ENCODE measurements around the gene SLC17A9. TPM values are rescaled to one million over a fixed set of nuclear protein-coding genes. Genes with fewer than 3 reads are reported as not detected.

Gene SLC17A9
- total and polyA plus RNA-seq, 12 donors: 0.17 to 69.1 (median 2.9) TPM

DNA sequence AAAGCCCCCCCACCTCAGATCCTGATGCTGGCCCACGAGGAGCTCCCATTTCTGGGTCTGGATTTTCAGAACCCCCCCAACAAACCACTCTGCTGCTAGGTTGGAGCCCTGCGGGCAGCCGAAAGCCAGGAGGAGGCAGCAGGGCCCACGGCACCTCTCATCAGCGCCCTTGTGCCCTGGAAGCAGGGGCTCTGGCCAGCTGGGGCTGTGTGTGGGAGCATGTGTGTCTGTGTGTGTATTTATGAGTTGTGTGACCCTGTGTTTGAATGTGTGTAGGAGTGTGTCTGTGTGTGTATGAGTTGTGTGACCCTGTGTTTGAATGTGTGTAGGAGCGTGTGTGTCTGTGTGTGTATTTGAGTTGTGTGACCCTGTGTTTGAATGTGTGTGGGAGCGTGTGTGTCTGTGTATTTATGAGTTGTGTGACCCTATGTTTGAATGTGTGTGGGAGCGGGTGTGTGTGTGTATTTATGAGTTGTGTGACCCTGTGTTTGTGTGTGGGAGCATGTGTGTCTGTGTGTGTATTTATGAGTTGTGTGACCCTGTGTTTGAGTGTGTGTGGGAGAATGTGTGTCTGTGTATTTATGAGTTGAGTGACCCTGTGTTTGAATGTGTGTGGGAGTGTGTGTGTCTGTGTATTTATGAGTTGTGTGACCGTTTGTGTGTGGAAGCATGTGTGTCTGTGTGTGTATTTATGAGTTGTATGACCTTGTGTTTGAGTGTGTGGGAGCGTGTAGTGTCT lies 18.9 kb downstream of the SLC17A9 start:
- Histone ChIP-seq H3K4me1 (replicated peaks in 1 of 2) (peaks cover 0 to 8% of the 10 kb centered on the region in 2 donors), H3K36me3 (replicated peaks in 1 of 2) (no peaks in the 10 kb centered on the region), H3K9me3 (replicated peaks in 1 of 3) (no peaks in the 10 kb centered on the region), H3K27me3 (peaks cover 32% of the 10 kb centered on the region), H3K27ac (no peak overlapping the region), H3K4me3 (no peak overlapping the region)
- intact Hi-C loops (cut with DNase I): loop anchor here in 1 of 2 donors (2.0 kb wide), 1 partner anchor 37 kb away; no protein-coding TSS in a partner anchor
- 66 to 75% (median 71%) methylated on average over 9 to 10 of the region's 10 CpGs for WGBS, 4 donors
- DNase-seq: no peak
- TF ChIP-seq POLR2A (IDR thresholded peaks at IDR 0.05): no peak
- TF ChIP-seq, protein P1, sequence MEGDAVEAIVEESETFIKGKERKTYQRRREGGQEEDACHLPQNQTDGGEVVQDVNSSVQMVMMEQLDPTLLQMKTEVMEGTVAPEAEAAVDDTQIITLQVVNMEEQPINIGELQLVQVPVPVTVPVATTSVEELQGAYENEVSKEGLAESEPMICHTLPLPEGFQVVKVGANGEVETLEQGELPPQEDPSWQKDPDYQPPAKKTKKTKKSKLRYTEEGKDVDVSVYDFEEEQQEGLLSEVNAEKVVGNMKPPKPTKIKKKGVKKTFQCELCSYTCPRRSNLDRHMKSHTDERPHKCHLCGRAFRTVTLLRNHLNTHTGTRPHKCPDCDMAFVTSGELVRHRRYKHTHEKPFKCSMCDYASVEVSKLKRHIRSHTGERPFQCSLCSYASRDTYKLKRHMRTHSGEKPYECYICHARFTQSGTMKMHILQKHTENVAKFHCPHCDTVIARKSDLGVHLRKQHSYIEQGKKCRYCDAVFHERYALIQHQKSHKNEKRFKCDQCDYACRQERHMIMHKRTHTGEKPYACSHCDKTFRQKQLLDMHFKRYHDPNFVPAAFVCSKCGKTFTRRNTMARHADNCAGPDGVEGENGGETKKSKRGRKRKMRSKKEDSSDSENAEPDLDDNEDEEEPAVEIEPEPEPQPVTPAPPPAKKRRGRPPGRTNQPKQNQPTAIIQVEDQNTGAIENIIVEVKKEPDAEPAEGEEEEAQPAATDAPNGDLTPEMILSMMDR (IDR thresholded peaks at IDR 0.05): no peak

DNA sequence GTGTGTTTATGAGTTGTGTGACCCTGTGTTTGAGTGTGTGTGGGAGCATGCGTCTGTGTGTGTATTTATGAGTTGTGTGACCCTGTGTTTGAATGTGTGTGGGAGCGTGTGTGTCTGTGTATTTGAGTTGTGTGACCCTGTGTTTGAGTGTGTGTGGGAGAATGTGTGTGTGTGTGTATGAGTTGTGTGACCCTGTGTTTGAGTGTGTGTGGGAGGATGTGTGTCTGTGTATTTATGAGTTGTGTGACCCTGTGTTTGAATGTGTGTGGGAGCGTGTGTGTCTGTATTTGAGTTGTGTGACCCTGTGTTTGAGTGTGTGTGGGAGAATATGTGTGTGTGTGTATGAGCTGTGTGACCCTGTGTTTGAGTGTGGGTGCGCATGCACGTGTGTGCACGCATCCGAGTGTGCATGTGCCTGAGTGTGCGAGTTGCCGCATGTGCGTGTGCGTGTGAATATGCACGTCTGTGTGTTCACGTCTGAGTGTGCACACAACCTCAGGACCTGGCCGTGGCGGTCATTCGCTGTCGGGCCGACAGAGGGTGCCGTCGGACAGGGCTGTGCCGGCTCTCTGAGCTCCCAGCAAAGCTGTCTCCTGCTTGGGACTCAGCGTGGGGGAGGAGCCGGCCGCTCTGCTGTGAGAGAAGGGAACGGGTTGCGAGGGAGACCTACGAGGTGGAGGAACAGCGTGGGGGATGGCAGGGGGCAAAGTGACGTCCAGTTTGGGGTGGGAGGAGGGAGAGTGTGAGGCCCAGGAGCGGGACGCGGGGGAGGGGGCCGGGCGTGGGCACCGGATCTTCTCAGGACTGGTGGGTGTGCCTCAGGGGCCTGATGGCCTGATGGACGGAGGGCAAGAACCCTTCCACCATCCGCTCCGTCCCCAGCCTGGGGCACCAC lies 19.7 kb downstream of the SLC17A9 start:
- Histone ChIP-seq H3K27ac (no peak overlapping the region), H3K4me3 (peak overlapping the region in 1 of 4 donors; percentile 26), H3K36me3 (replicated peaks in 1 of 2) (no peaks in the 10 kb centered on the region), H3K4me1 (replicated peaks in 1 of 2) (peaks cover 0 to 8% of the 10 kb centered on the region in 2 donors), H3K9me3 (replicated peaks in 1 of 3) (no peaks in the 10 kb centered on the region), H3K27me3 (peaks cover 38% of the 10 kb centered on the region)
- 3 to 13% (median 4%) methylated on average over 14 to 38 of the region's 38 CpGs for WGBS, 4 donors
- intact Hi-C loops (cut with DNase I): loop anchor here in 1 of 2 donors (2.0 kb wide), 1 partner anchor 37 kb away; no protein-coding TSS in a partner anchor
- TF ChIP-seq, protein P1 (IDR thresholded peaks at IDR 0.05): peak; percentile 73 to 95 (median 90)
- no peak for TF ChIP-seq POLR2A (IDR thresholded peaks at IDR 0.05)
- DNase-seq: peak; percentile 84 to 93 (median 89)

DNA sequence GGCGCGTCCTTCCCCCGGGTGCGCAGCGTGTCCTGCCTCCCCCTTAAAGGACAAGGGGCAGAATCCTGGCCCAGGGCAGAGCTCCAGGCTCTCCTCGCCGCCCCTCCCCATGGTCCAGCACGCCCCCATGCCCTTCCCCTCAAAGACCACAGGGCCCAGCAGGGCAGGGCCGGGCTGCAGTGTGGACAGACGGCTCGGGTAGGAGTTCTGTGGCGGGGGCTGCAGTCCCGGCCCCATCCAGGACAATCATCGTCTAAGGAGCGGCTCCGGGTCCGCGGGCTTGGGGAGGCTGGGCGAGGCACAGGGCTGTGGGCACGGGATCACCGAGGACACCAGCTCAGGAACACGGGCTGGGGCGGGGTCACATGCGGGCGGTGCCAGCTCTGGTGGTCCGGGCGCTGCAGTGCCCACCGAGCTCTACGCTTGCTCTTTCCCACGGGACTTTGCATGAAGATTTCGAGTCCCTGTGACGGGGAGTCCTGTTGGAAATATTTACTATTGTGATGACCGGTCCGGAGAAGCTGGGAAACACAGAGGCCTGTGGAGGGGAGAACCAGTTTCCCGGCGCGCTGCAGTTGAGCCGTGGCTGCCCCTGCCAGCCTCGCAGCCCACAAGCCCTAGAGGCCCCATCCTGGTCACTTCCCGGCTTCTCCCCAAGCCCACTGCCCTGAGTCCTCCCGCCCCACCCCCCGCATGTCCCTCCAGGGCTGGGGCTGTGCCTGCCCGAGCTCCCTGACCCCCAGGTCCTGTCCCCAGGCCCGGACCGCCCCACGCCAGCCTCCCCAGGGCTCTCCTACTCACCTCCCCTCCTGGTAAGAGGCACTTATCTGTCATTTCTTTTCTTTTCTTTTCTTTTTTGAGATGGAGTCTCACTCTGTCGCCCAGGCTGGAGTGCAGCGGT lies 20.6 kb downstream of the SLC17A9 start:
- intact Hi-C loops (cut with DNase I): no loop called here
- no peak for DNase-seq
- no peak overlapping the region for H3K27ac ChIP-seq
- no peaks in the 10 kb centered on the region for H3K36me3 ChIP-seq (replicated peaks in 1 of 2)
- H3K4me3 ChIP-seq: peak overlapping the region in 1 of 4 donors; percentile 26
- TF ChIP-seq, protein P1 (IDR thresholded peaks at IDR 0.05): no peak
- TF ChIP-seq POLR2A (IDR thresholded peaks at IDR 0.05): no peak
- WGBS, 4 donors: 11 to 22% (median 17%) methylated on average over 17 to 48 of the region's 48 CpGs
- peaks cover 0 to 8% of the 10 kb centered on the region in 2 donors for H3K4me1 ChIP-seq (replicated peaks in 1 of 2)
- H3K9me3 ChIP-seq (replicated peaks in 1 of 3): no peaks in the 10 kb centered on the region
- H3K27me3 ChIP-seq: peaks cover 47% of the 10 kb centered on the region

Measured in adrenal gland (tissue), 12 donors.